Right renal pelvis (tissue), 4 donors: Measurements from ENCODE around the gene C3orf85. TPM values are rescaled to one million over a fixed set of nuclear protein-coding genes. Genes with fewer than 3 reads are reported as not detected.
A peak's percentile ranks its signal among the peaks of the same experiment; 100 is the strongest.
"Not testable (repeated sequence)": the region's sequence is repeated elsewhere in the genome, so short reads cannot be mapped to it uniquely, and the experiment has no call there.

Experiments
- DNase-seq, 4 donors: peaks; one replicate each; pipeline ENCODE4 v3.0.0-alpha.2; 2013; ENCODE audit warnings: low read depth in 4 of 4, low spot score in 3 of 4, missing footprints in 1 of 4
- polyA plus RNA-seq, 4 donors: library from polyadenylated mRNA; unstranded; fragments of 120-200 nt; gene quantifications; one replicate each; pipeline ENCODE4 v1.2.1, GENCODE V29; 2013; ENCODE audit not compliant: insufficient read length in 4 of 4

C3orf85 gene, protein sequence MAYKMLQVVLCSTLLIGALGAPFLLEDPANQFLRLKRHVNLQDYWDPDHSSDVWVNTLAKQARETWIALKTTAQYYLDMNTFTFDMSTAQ
- polyA plus RNA-seq = 10 to 100 TPM; 14.6 to 20.4 (median 16.5) TPM

DNA sequence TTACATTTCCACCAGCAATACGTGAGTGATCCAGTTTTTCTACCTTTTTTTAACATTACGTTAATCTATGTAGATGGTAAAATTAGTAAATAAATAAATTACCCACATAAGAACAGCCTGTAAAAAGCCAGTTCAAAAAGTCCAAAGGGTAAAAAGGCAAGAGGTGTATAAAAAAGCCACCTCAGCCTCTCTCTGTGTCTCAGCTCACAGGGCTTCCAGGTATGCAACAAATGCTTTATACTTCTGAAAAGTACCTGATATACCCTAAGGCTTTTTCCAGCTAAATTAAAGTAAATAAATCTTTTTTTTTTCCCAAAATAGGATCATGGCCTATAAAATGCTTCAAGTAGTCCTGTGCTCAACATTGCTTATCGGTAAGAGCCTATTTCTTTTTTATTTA lies at the start of gene C3orf85:
TSS of gene C3orf85 (plus strand) at position 197 of the 400 bp plus-strand sequence. CDS start at position 326, 129 bp downstream.
- DNase-seq = no peak

GRCh38 chr3:109089265-109089664 lies 47.3 kb upstream of the C3orf85 start:
- no peak for DNase-seq

DNA sequence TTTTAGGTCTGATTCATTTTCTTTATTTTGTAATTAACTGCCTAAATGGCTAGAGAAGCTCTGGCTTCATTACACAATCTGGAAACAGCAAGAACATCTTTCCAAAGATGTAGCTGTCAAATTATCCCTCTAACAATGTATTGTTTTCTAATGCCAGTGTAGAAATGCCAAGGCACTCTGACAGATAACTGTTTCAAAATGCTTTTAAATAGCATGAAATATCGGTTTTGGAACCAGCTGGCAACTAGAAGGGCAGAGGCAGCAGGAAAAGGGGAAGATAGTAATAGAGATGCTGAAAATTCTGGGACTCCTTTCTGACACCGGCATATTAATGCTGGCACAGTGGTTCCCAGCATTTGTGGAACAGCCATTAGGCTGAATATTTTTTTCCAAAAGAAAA lies 44.7 kb upstream of the C3orf85 start:
- DNase-seq = no peak

DNA sequence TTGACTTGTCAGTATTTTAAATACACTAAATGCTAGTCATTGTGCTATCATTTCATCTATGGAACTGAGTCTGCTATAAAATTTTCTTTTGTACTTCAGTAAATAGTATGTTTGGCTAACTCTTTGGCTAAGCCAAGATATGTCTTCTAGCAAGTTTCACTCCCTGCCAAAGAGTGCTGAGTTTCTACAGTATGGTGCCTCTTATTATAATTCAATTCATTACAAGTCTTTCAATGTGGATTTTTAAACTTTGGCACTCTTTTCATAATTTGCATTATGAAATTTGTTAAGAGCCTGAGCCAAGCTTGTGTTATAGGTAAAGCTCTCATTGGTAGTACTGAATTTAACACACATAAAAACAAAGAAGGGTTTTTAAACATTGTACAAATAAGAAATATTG lies 43.0 kb upstream of the C3orf85 start:
- DNase-seq = no peak

DNA sequence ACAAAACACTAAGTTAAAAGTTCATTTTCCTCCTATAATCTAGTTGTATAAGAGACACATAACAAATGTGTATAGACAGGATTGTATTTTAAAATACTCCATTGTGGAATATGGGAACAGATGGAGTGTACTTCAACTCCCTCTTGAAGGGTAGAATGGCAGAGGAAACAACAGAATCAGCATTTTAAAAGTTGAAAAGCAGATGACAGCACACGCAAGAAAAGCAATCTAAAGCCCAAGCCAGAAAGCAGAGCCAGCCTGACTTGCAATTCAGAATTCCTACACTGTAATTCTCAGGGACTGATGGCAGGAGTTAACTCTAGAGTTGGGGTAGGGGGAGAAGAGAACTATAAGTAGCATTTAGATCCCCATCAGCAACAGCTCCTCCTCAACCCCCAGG lies 41.4 kb upstream of the C3orf85 start:
- no peak for DNase-seq

- no peak for DNase-seq
Observed at GRCh38 chr3:109098079-109098644, 38.4 kb upstream of the C3orf85 start.

DNA sequence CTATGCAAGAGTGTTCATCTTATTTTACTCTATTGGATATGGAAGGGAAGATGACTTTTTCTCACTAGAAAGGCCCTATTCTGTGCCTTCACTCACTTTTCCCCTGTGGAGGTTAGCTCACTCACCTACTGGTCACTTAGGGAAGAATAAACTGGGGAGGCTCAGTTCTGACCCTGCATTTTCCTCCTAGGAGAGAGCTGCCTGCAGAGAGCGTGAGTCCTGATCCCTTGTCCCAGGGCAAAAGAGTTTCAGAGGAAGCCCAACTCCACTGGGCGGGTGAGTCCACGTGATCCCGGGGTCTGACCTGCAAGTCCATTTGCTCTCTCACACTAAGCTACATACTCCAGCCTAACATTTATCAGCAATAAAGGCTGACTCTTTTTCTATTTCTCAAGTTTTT lies 26.9 kb upstream of the C3orf85 start:
- no peak for DNase-seq

DNA sequence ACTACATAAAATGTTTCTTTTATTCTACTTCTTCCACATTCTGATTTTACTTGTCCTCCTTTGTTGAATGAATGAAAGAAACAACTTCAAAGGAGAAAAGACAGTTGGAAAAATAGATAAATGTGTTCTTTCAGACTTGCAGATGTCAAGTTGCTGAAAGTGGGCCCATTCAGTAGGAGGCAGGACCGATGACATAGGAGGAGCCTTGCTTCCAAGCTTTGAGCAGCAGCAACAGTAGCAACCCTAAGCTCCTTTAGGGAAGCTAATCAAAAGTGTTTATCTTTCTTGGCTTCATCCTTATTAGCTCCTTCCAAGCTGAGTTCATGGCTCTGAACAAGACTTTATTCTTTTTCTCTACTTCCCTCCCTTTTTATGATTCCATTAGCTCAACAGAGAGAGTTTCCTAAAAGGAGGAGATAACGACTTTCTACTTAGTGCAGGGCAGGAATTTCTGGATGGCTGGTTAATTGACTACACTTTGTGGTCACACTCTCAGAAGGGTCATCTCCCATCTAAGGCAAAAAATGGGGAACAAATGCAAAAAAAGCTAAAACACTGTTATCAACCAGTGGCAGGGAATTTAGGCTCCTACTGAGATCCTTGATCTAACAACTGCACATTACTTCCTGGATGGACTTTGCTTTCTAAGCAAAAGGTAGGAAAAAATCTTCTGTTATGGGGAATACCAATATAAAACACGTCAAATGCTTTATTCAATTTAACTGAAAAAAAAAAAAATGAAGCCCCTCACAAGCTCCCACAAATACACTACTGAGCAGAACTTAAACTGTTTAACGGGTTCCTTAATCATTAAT lies 23.4 kb upstream of the C3orf85 start:
- DNase-seq = no peak

- no peak for DNase-seq
Observed at GRCh38 chr3:109114746-109115145, 21.8 kb upstream of the C3orf85 start.

- DNase-seq = no peak
Observed at GRCh38 chr3:109115451-109115850, 21.1 kb upstream of the C3orf85 start.

DNA sequence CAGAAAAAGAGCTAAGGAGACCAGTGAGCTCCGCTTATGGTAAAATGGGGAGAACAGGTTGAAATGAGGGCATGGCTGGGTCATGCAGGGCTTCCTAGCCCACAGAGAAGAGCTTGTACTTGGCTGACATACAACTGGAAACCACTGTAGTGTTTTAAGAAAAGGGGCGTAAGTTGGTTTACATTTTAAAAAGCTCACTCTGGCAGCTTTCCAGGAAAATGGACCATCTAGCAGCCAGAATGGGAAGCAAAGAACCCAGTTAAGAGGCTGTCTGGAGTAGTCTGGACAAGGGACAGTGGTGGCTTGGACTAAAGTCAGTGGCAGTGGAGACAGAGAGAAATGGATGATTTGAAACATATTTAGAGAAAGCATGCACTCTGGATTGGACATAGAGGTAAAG lies 20.5 kb upstream of the C3orf85 start:
- no peak for DNase-seq

DNA sequence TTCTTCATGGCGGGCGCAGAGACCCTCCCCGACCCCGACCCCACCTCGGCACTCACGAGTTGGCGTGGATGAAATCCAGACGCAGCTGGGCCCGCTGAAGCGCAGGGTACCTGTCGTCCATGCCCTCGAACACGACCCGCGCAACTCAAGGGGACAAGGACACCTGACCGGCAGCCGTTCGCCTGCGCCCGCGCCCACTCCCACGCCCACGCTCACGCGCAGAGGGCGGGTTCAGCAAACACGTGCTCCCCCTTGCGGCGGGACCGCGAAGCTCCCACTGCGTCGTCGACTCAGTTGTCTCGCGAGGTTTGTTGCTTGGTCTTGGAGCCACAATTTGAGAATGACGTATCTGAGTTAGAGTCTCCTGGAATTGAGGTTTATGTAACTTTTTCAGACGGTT lies 18.6 kb upstream of the C3orf85 start, which contains the start of gene MORC1:
TSS of gene MORC1 (minus strand) at position 196 of the 400 bp plus-strand sequence. CDS start at position 121, 75 bp downstream.
- DNase-seq = no peak

GRCh38 chr3:109118584-109118983 lies 17.9 kb upstream of the C3orf85 start:
- no peak for DNase-seq

- DNase-seq = no peak
Observed at GRCh38 chr3:109122690-109123089, 13.8 kb upstream of the C3orf85 start.

- no peak for DNase-seq
Observed at GRCh38 chr3:109125902-109126301, 10.6 kb upstream of the C3orf85 start.

GRCh38 chr3:109127553-109127952 lies 9.0 kb upstream of the C3orf85 start:
- DNase-seq = no peak

- no peak for DNase-seq
Observed at GRCh38 chr3:109131276-109131675, 5.2 kb upstream of the C3orf85 start.

DNA sequence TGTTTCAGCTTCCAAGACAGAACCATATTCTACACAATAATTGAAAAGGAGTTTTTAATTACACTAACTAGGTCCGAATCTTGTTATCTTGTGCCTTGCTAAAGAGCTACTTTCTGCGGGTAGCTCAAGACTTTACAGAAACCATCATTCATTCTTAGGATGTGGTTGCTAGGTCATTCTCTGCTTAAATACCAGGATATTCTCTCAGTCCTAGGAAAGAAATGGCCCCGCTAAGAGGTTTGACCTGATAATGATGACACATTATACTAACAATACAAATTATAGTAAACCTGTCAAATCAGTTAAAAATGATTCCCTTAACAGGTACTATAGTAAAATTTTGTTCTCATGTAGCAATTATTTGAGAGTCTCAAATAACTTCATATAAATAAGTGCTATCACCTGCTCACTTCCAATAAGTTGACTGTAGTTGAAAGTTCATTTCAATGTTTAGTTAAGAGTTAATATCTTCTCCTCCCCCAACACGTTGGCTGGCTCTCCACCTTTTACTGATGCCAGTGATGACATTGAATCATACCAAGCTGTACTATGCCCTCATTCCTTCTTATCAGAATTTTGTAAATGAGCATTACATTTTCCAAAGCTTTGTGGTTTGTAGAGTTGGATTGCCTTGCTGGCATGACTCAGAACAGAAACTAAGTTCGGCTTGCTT lies 3.6 kb upstream of the C3orf85 start:
- DNase-seq = no peak

DNA sequence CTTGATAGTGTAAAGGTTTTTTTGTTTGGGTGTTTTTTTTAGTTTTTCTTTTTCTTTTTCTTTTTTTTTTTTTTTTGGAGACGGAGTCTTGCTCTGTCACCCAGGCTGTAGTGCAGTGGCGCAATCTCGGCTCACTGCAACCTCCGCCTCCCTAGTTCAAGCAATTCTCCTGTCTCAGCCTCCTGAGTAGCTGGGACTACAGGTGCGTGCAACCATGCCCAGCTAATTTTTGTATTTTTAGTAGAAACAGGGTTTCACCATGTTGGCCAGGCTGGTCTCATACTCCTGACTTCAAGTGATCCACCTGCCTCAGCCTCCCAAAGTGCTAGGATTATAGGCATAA lies 3.1 kb upstream of the C3orf85 start:
- not testable (repeated sequence) for DNase-seq

GRCh38 chr3:109137761-109138160 lies 1.2 kb downstream of the C3orf85 start:
- DNase-seq = peak in 3 of 4 donors; percentile 43 to 69 (median 64)

DNA sequence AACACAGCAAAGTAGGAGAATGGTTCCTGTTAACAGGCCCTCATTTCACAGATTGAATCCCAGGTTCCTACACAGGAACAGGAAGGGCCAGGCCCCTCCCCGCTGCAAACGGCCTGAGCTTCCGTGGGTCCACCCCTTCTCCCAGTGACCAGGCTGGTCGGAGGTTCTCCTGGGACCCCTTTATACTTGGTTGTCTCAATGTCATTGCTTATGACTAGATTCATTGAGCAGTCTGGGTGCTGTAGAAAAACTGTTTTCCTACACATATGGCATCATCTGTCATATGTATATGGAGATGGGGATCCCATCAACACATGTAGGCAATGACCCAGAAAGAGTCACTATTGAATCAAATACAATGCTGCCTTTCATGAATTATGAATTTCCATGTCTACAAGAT lies 3.8 kb downstream of the C3orf85 start:
- no peak for DNase-seq
